Testis (tissue), 2 donors: ENCODE measurements around the gene GEMIN5.

Source experiments
- POLR2A ChIP-seq: fragments of 450-650 bp; IDR thresholded peaks from one replicate; pipeline ENCODE4 v1.6.1; 2017; ENCODE audit warnings: antibody characterized with exemption, mild to moderate bottlenecking, moderate library complexity
- TF ChIP-seq, protein P1 (sequence below), 3 experiments: fragments of 450-650 bp in 2 of 3; fragments of 200-600 bp in 1 of 3; sonication (generic) in 1 of 3; IDR thresholded peaks; one replicate each; pipeline ENCODE4 v1.5.1; 2016 to 2019; ENCODE audit warnings: antibody characterized with exemption in 3 of 3, mild to moderate bottlenecking in 2 of 3, moderate library complexity in 1 of 3

DNA sequence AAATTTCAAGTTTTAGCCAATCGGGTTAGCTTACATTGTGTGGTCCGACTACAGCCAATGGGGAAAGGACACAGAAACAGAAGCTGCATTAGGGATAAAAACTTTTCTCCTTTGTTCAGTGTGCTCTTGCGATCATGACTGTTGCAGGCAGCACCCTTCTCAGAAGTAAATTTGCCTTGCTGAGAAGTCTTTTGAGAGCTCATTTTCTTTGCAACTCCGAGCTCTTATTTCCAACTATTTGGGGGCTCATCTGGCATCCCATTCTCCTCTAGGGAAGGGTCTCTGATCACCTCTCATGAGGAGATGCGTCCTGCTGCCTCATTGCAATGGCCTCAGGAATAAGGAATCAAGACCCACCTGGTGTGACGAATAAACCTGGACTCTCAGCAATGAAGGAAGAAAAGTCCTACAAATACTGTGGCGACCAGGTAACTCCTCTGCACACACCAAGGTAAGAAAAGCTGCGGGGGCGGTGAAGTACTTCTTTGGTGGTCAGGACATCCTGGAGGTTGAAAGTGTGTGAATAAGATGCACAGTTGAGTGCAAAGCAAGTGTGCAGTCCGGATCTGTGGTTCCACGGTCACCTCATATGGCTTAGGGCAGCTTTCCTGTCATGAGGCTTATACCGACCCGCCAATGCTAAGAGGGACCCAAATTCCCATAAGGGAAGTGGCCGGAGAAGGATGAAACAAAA, 59.2 kb downstream of the GEMIN5 start:
- TF ChIP-seq, protein P1, sequence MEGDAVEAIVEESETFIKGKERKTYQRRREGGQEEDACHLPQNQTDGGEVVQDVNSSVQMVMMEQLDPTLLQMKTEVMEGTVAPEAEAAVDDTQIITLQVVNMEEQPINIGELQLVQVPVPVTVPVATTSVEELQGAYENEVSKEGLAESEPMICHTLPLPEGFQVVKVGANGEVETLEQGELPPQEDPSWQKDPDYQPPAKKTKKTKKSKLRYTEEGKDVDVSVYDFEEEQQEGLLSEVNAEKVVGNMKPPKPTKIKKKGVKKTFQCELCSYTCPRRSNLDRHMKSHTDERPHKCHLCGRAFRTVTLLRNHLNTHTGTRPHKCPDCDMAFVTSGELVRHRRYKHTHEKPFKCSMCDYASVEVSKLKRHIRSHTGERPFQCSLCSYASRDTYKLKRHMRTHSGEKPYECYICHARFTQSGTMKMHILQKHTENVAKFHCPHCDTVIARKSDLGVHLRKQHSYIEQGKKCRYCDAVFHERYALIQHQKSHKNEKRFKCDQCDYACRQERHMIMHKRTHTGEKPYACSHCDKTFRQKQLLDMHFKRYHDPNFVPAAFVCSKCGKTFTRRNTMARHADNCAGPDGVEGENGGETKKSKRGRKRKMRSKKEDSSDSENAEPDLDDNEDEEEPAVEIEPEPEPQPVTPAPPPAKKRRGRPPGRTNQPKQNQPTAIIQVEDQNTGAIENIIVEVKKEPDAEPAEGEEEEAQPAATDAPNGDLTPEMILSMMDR (IDR thresholded peaks at IDR 0.05), result no peak
- TF ChIP-seq POLR2A, result no peak
